Measurements from ENCODE around the gene MED13L.

MED13L gene

GRCh38 chr12:116276652-116277466 lies 634 bp downstream of the MED13L start:
- DNase-seq, result peak; percentile 85

GRCh38 chr12:116274551-116275375 lies 2.7 kb downstream of the MED13L start:
- DNase-seq, result no peak

- no peak for DNase-seq
These were observed 3.5 kb downstream of the MED13L start for GRCh38 chr12:116273813-116274550.

- DNase-seq, result no peak
These were observed 9.5 kb downstream of the MED13L start for GRCh38 chr12:116267948-116268347.

- no peak for DNase-seq
These were observed 10.7 kb downstream of the MED13L start for GRCh38 chr12:116266631-116267349.

- DNase-seq, result no peak
These were observed 11.3 kb downstream of the MED13L start for GRCh38 chr12:116266168-116266601.

GRCh38 chr12:116265351-116266147 lies 11.9 kb downstream of the MED13L start:
- no peak for DNase-seq

GRCh38 chr12:116264525-116265070 lies 12.9 kb downstream of the MED13L start:
- DNase-seq, result no peak

GRCh38 chr12:116263844-116264243 lies 13.6 kb downstream of the MED13L start:
- DNase-seq, result no peak

GRCh38 chr12:116263431-116263830 lies 14.1 kb downstream of the MED13L start:
- DNase-seq, result no peak

GRCh38 chr12:116262741-116263140 lies 14.8 kb downstream of the MED13L start:
- no peak for DNase-seq

GRCh38 chr12:116261525-116262100 lies 15.9 kb downstream of the MED13L start:
- no peak for DNase-seq

GRCh38 chr12:116259800-116260577 lies 17.5 kb downstream of the MED13L start:
- no peak for DNase-seq

GRCh38 chr12:116257826-116258225 lies 19.7 kb downstream of the MED13L start:
- DNase-seq, result no peak

- DNase-seq, result no peak
These were observed 20.3 kb downstream of the MED13L start for GRCh38 chr12:116257215-116257614.

GRCh38 chr12:116249938-116250337 lies 27.6 kb downstream of the MED13L start:
- DNase-seq, result no peak

GRCh38 chr12:116248930-116249329 lies 28.6 kb downstream of the MED13L start:
- DNase-seq, result no peak

GRCh38 chr12:116248433-116248832 lies 29.1 kb downstream of the MED13L start:
- DNase-seq, result no peak

- DNase-seq, result no peak
These were observed 30.1 kb downstream of the MED13L start for GRCh38 chr12:116247377-116247776.
